ENCODE measurements around the gene FAAP100. TPM values are rescaled to one million over a fixed set of nuclear protein-coding genes. Genes with fewer than 3 reads are reported as not detected.
"Not testable (repeated sequence)": the region's sequence is repeated elsewhere in the genome, so short reads cannot be mapped to it uniquely, and the experiment has no call there.

Gene FAAP100
- total RNA-seq, 1 donor from 2014 or later, result 20.0 TPM

DNA sequence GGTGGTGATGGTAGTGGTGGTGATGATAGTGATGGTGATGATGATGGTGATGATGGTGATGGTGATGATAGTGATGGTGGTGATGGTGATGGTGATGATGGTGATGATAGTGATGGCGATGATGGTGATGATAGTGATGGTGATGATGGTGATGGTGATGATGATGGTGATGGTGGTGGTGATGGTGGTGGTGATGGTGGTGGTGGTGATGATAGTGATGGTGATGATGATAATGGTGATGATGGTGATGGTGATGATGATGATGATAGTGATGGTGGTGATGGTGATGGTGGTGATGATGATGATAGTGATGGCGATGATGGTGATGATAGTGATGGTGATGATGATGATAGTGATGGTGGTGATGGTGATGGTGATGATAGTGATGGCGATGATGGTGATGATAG is 20.2 kb downstream of the FAAP100 start:
- intact Hi-C loops (cut with DNase I); DNase-seq (ENCODE audit: low spot score); ATAC-seq: not testable (repeated sequence)

DNA sequence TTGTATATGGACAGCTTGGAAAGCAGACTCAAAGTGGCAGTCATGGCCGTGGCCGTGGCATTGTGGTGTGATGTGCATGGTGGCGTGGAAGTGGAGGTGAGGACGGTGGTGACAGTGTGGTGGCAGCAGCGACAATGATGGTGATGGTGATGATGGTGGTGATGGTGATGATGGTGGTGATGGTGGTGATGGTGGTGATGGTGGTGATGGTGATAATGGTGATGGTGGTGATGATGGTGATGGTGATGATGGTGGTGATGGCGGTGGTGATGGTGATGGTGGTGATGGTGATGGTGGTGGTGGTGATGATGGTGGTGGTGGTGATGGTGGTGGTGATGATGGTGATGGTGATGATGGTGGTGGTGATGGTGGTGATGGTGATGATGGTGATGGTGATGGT is 21.1 kb downstream of the FAAP100 start:
- ATAC-seq; intact Hi-C loops (cut with DNase I); DNase-seq (ENCODE audit: low spot score): not testable (repeated sequence)

DNA sequence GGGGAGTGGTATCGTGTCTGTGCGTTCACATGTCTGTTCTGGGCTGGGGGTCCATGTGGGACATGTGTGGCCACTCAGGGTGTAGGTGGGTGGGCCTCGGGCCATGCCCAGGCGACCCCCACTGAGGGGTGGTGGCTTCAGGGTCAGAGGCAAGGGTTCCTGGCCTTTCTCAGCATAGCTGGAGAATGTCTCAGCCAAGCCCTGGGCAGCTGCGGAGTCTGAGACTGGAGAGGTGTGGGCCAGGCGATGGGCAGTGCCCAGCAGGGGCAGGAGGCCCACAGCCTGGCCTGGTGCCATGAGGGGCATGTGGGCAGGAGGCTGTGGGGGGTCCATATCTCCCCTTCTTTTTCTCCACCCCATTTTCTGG is 22.7 kb downstream of the FAAP100 start:
- DNase-seq (ENCODE audit: low spot score) (no peak), ATAC-seq (no peak)
- intact Hi-C loops (cut with DNase I), result no loop called here

DNA sequence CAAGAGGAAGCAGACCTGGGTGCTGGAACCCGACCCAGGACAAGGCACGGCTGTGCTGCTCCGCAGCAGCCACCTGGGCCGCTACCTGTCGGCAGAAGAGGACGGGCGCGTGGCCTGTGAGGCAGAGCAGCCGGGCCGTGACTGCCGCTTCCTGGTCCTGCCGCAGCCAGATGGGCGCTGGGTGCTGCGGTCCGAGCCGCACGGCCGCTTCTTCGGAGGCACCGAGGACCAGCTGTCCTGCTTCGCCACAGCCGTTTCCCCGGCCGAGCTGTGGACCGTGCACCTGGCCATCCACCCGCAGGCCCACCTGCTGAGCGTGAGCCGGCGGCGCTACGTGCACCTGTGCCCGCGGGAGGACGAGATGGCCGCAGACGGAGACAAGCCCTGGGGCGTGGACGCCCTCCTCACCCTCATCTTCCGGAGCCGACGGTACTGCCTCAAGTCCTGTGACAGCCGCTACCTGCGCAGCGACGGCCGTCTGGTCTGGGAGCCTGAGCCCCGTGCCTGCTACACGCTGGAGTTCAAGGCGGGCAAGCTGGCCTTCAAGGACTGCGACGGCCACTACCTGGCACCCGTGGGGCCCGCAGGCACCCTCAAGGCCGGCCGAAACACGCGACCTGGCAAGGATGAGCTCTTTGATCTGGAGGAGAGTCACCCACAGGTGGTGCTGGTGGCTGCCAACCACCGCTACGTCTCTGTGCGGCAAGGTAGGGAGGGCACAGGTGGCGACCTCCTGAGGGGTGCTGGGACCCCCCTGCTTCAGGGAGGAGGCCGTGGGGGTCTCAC is 23.3 kb downstream of the FAAP100 start:
- no peak for ATAC-seq
- intact Hi-C loops (cut with DNase I), result no loop called here
- DNase-seq (ENCODE audit: low spot score), result no peak

DNA sequence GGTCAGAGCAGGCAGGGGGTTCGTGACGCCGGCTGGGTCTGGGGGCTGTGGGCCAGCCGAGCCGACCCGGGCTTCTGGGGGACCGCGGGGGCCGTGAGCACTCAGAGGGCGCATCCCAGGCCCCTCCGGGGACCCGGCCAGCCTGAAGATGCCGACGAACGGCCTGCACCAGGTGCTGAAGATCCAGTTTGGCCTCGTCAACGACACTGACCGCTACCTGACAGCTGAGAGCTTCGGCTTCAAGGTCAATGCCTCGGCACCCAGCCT is 23.8 kb downstream of the FAAP100 start:
- ATAC-seq (no peak), DNase-seq (ENCODE audit: low spot score) (no peak)
- intact Hi-C loops (cut with DNase I), result no loop called here

DNA sequence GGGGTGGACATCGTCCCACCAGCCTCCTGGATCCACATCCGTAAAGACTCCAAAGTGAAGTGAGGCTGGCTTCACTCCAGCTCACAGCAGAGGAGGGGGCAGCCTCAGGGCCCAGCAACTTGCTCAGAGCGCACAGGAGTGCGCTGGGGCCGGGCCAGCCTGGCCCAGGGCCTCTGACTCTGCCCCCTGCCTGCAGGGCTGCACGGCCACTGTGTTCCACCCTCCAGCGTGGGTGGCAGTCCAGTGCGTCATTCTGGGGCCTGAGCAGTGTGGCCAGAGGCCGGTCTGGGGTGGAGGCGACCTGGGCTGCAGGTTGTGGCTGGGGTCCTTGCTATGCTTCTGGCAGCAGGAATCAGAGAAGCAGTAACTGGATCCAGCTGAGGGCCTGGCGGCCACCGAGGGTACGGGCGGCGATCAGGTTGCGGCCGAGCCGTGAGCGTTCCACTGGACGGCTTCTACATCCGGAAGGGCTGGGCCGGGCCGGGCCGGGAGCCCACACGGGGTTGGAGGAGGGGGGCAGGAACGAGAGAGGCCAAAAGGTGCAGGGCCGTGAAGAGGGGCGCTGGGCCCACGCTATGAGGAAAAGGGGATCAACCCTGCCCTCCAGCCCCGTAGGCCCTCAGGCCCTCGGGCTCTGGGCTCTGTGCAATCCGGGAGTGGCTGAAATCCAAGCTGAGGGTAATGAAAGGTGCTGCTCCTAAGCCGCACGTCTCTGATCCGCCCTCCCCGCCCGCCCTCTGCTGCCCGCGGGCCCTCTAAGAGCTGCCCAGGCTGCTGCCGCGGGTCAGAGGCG is 24.4 kb downstream of the FAAP100 start, which contains the start of gene FSCN2:
FSCN2 (plus strand) TSS at position 787 of the 793 bp plus-strand sequence. CDS start 155 bp downstream, outside the sequence.
- no peak for DNase-seq (ENCODE audit: low spot score)
- peak; percentile 26 for ATAC-seq
- intact Hi-C loops (cut with DNase I), result no loop called here

DNA sequence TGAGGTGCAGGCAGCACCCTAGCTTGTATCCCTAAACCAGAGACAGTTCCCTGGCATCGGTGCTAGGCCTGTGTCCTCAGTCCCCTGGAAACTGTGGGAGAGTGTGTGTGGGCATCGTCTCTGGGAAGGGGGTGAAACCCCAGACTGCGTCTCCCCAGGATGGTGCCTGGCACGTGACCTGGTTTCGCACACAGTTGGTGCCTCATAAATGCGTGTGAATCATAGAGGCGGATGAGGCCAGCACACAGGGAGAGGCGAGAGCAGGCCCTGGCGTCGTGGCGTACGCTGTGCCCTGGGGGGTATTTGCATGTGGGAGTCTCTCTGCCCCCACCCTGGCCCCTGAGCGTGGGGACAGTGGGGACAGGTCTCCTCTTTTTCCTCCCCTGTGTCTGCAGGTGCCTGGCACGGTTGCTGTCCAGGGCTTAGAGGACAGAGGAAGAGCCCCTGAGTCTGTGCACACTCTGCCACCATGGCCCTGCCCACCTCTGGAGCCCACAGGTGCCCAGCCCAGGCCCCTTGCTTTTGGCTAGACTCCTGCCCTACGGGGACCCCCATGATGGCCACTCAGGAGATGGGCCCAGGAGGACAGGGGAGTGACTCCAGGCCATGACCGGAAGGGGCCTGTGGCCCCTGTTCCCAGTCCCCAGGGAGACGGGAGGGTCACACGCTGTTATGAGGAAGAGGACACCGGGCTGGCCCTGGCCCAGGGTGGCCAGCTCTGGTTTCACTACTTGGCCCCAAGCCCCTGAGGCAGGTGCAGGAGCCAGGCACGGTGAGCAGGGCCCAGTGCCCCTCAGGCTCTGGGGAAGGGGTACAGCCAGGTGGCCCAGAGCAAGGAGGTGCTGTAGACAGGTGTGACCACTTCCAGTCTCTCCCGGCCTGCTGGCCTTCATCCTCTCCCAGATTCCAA is 25.2 kb downstream of the FAAP100 start:
- DNase-seq (ENCODE audit: low spot score) (no peak), ATAC-seq (no peak)
- intact Hi-C loops (cut with DNase I), result no loop called here

DNA sequence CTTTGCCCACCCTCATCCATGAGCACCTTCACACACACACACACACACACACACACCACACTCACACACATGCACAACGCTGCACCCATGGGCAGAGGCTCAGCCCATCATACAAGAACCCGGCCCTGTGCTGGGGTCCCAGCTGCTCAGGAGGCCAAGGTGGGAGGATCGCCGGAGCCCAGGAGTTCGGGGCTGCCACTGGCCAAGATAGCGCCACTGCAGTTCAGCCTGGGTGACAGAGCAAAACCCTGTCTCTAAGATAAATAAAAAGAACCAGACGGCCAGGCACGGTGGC is 27.3 kb downstream of the FAAP100 start:
- DNase-seq (ENCODE audit: low spot score) (no peak), ATAC-seq (no peak)
- intact Hi-C loops (cut with DNase I), result no loop called here

DNA sequence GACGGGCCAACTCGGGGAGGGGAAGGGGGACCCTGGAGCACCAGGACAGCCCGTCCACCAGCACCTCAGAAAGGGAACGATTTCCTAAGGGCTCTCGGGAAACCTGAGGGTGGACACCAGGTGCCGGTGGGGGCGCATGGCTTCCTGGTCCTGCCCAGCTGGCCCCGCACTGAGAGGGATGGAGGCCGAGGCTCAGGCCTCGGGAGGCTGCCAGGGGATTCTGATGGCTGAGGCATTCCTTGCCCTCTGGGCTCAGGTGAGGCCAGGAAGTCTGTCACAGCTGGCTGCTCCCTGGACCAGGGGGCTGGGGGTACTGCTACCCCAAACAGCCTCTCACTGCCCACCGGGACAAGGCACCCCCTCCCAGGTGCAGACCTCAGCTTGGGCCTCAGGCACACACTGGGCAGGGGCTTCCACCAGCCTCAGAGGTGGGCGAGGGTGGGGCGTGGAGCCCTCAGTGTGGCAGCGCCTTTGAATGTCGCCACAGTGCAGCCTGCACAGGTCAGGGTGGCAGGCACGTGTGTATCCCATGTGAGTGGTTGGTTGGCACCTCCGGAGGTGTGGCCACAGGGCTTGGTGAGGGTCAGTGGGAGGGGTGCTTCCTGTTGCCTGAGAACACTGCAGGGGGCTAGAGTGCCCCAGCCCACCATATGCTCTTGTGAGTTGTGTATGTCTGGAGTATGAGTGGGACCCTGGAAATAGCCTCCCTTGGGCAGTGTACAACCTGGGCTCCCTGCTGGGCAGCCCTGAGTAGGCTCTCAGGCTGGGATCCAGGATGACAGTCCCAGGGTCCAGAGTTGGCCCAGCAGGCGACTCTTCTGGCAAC is 27.9 kb downstream of the FAAP100 start:
- no peak for DNase-seq (ENCODE audit: low spot score)
- no peak for ATAC-seq
- intact Hi-C loops (cut with DNase I), result no loop called here

DNA sequence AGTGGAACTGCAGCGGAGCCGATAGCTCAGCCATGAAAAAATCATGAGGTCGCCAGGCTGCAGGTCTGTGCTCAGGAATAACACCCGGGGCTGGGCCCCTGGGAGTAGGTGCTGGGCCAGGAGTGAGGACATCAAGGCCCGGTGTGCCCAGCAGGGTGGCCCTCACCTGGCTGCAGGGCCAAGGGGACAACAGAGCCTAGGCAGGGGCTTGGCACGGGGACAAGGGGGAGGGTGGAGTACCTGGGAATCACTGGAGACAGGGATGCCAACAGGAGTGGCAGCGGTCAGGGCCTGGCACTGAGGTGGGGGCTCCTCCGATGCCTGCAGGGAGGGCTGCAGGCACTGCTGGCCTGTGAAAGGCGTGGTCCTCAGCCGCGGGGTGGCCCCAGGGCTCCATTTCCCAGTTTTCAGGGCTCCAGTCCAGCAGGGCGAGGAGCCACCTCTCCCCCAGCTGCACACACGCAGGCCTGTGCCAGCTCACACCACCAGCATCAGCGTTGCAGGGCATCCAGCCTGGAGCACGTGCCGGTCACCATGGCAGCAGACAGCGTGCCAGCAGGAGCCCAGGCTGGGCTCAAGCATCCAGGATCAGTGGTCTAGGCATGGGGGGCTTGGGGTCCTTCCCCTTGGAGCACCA is 28.6 kb downstream of the FAAP100 start:
- DNase-seq (ENCODE audit: low spot score) (no peak), ATAC-seq (no peak)
- intact Hi-C loops (cut with DNase I), result no loop called here

DNA sequence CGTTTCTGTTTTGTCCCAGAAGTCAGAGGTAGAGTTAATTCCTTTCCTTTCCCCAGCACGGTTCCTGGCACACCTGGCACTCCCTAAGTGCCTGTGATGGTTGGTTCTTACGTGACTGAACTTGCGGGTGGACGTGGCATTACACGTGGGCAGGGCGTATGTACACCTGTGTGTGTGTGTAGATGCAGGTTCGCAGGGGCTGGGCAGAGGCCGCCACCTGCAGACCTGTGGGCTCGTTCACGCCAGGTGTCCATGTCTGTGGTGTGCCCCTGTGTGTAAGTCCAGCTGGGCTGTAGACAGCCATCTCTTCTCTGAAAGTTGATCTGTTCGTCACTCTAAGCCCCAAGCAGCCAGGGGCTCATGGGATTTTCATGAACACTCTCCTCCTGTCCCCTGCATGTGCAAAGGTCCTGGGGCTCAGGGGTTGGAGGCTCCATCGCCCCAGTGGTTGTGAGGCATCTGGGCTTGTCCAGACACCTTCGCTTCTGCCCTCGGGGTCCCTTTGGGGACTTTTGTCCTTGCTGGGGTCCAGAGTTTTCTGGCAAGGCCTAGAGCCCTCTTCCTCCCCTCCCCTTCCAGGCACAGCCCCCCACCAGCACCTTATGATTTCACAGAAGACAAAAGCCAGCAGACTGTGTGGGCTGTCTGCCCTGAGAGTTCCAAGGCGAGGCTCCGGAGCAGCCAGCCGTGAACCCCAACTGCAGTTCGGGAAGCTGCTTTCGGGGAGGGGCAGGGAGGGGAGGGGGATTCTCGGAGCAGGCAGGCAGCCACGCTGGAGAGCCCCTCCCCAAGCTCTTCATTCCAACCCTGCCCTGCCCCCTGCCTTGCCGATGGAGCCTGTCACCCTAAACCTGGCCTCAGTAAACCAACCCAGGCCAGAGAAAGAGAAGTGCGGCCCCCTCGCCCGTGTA is 29.4 kb downstream of the FAAP100 start:
- intact Hi-C loops (cut with DNase I), result no loop called here
- DNase-seq (ENCODE audit: low spot score) (no peak), ATAC-seq (no peak)

DNA sequence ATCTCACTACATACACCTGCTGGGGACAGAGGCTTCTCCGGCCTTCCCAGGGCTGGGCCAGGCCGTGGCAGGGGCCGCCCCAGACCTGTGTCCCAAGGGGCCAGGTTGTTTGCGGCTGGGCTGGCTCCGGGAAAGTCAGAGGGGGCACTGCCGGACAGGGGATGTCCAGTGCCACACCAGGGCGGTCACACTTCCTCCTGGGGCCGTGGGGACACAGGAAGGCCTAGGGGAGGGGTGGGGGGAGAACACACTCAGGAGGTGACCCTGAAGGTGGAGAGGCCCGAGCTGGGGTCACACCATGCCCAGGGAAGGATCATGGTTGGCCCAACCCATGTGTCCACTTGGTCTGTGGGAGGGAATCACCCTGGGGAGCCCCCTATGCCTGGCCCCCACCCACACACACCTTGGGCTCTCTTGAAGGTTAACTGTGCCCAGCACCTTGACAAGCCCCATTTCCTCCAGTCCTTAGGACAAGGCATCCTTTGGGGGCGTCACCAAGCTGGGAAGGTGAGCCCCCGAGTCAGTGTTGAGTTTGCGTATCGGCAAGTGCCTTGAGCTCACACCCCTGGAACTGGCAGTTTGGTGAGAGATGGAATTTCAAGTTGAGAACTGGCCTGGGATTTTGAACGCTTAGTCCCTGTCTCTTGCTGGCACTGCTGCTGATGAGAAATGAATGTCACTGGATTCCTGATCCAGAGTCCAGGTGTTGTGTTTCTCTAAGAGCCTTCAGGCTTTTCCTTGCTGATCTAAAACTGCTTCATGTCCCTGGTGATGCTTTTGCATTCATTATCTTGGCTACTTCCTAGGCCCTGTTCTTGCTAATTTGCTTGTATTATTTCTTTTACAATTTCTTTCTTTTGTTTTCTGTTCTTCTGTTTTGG is 31.9 kb downstream of the FAAP100 start:
- intact Hi-C loops (cut with DNase I), result no loop called here

DNA sequence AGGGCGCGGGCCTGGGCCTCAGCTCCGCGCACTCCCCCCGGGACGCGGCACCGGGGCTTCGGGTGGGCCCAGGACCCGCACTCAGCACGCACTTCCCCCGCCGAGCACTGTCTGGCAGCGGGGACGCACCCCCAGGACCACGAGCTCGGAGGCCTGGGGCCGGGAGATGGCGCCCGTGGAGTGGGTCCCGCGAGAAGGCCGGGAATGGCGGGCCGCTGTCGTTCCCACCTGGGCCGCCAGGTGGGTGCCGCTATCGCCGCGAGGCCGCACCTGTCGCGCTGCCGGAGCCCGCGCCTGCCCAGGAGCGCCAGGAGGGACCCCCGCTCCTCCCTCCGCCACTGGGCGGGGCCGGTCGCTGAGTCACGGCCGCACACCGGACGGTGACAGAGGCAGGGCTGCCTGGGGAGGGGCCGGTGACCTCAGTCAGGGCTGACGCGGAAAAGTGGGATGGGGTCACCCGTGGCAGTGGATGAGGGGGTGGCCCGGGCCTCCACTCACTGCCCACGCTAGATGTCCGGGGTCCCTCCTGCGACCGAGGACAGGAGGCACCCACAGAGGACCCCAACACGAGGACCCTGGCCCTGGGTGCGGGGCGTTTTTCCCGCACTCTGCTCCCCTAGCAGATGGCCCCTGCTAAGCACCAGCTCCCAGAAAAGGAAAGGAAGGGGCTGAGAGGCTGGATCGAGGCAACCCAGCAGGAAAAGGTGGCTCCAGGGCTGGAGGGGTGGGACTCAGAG is 32.7 kb downstream of the FAAP100 start:
- DNase-seq (ENCODE audit: low spot score), result no peak
- ATAC-seq, result no peak
- intact Hi-C loops (cut with DNase I), result no loop called here

More for the DNA sequence above, 31.9 kb downstream of the FAAP100 start:
- ATAC-seq, result no peak
- DNase-seq (ENCODE audit: low spot score), result no peak

DNA sequence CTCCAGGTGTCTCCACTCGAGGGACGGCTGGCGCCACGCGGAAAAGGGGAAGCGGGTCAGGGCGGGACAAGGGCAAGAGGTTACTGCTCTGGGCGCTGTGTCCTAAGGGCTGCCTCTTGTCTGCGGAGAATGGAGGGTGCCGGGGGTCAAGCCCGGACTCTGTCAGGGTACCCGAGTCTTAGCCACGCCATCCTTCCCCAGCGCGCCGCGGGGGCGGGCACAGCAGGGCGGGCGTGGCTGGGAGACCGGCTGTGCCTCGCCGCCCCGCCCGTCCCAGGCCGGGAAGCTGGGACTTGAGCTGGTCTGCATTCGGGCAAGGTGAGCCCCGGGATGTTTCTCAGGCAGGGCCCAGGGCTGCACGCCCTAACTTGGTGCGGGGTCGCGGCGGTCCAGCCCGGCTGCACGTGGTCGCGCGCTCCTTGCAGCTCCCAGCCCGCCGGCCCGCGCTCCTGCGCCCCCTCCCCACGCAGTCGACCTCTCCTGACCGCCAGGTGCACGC is 33.3 kb downstream of the FAAP100 start:
- ATAC-seq (peak; percentile 9), DNase-seq (ENCODE audit: low spot score) (peak; percentile 71)
- intact Hi-C loops (cut with DNase I), result no loop called here

DNA sequence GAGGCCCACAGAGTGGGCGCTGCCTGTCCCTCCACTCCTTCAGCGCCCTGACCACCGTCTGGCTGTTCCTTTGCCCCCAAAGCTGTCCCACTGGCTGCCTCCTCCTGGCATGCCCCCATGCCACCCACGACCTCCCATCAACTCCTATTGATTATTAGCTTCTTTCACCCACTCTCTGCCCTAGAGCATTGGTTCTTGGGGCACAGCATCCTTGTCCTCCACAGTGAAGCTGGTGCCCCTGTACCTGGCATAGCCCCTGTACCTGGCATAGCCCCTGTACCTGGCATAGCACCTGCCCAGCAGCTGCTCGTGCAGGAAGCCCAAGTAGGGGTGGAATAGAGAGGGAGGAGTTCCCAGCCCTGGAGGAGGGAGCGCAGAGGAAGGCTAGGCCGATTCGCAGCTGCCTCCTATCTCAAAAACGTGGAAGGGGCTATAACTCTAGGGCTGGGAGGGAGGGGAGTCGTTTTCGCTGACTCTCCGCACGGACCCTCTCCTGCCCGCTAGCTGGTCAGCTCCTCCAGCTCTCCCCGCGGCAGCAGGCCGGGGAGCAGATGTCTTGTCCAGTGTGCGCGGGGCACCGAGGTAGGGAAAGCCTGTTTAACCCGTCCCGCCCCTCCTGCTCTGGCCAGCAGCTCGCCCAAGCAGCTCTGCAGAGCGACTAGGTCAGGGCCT is 33.9 kb downstream of the FAAP100 start:
- peak; percentile 51 for DNase-seq (ENCODE audit: low spot score)
- no peak for ATAC-seq
- intact Hi-C loops (cut with DNase I), result no loop called here

All from sciatic nerve (tissue), 2 donors.